K562 (cell line): ENCODE data around the gene PTOV1. TPM values are rescaled to one million over a fixed set of nuclear protein-coding genes. Genes with fewer than 3 reads are reported as not detected.

Experiments used
- ATF1 ChIP-seq, 2 experiments: fragments of 450-650 bp in 1 of 2; IDR thresholded peaks; 2 replicates each; pipeline ENCODE4 v1.6.1; 2016; ENCODE audit warnings: missing compliant biosample characterization in 1 of 2, missing genetic modification characterization in 1 of 2
- EP400 ChIP-seq: fragments of 450-650 bp; IDR thresholded peaks from 2 replicates; pipeline ENCODE4 v1.6.1; 2017; ENCODE audit warnings: antibody characterized with exemption, mild to moderate bottlenecking, moderate library complexity
- HDAC1 ChIP-seq, 2 experiments: fragments of 450-650 bp; IDR thresholded peaks; 2 replicates each; pipeline ENCODE4 v1.6.1; 2016 to 2017; ENCODE audit warnings: inconsistent platforms in 1 of 2, mild to moderate bottlenecking in 1 of 2, moderate library complexity in 1 of 2
- SMARCA4 ChIP-seq: fragments of 450-650 bp; IDR thresholded peaks from 2 replicates; pipeline ENCODE4 v1.6.1; 2016
- SPI1 ChIP-seq: IDR thresholded peaks from 2 replicates; pipeline ENCODE4 v1.6.1; 2011; ENCODE audit warnings: low read depth, low read length, control low read depth, borderline replicate concordance
- TARDBP ChIP-seq: fragments of 450-650 bp; IDR thresholded peaks from 2 replicates; pipeline ENCODE4 v1.6.1; 2016
- ZNF785 ChIP-seq: fragments of 250-450 bp; sonication (Bioruptor Pico); IDR thresholded peaks from 2 replicates; pipeline ENCODE4 v1.4.0; 2020; ENCODE audit warnings: mild to moderate bottlenecking
- polyA plus RNA-seq, 8 experiments: library from polyadenylated mRNA; depleted of rRNA in 4 of 8; stranded (reverse) in 5 of 8; unstranded in 3 of 8; fragments of >200 nt; fragmentation: Nextera tagmentation in 2 of 8; fragmentation: Illumina TruSeq in 1 of 8; extraction: Ambion mirVana in 2 of 8; extraction: Trizol in 1 of 8; gene quantifications; 2 replicates each; pipeline versions ENCODE4 v1.2.1 to v1.2.3, GENCODE V29; 2011 to 2014; ENCODE audit warnings: inconsistent platforms in 1 of 8, missing spikeins in 1 of 8
- total RNA-seq, 7 experiments: library from RNA; depleted of rRNA in 6 of 7; stranded (reverse); fragments of >200 nt in 6 of 7; fragmentation: Illumina TruSeq in 2 of 7; extraction: Trizol in 2 of 7; gene quantifications; 2 replicates each; pipeline versions ENCODE4 v1.2.1 to v1.2.3, GENCODE V29; 2011 to 2021; ENCODE audit warnings: low replicate concordance in 1 of 7
- TF ChIP-seq, protein P1 (sequence below): fragments of 450-650 bp; IDR thresholded peaks from 2 replicates; pipeline ENCODE4 v1.7.1; 2018; ENCODE audit warnings: mild to moderate bottlenecking, low read depth; ENCODE audit not compliant: partially characterized antibody
- TF ChIP-seq, protein P2 (sequence below), 2 experiments: fragments of 450-650 bp in 1 of 2; sonication (generic) in 1 of 2; formaldehyde crosslinking in 1 of 2; IDR thresholded peaks; 2 replicates each; pipeline versions ENCODE4 v1.7.1 to v1.9.0; 2016 to 2022; ENCODE audit warnings: inconsistent platforms in 1 of 2, mild to moderate bottlenecking in 1 of 2, missing genetic modification reagents in 1 of 2
- TF ChIP-seq, protein P3 (sequence below): fragments of 450-650 bp; IDR thresholded peaks from 2 replicates; pipeline ENCODE4 v1.7.0; 2016; ENCODE audit warnings: borderline replicate concordance

Gene PTOV1
- total and polyA plus RNA-seq, 9 of the 15 experiments (the other 6 are each of a cell fraction or from before 2014, with no cell fraction given) = 4.9 to 169 (median 43.5) TPM

DNA sequence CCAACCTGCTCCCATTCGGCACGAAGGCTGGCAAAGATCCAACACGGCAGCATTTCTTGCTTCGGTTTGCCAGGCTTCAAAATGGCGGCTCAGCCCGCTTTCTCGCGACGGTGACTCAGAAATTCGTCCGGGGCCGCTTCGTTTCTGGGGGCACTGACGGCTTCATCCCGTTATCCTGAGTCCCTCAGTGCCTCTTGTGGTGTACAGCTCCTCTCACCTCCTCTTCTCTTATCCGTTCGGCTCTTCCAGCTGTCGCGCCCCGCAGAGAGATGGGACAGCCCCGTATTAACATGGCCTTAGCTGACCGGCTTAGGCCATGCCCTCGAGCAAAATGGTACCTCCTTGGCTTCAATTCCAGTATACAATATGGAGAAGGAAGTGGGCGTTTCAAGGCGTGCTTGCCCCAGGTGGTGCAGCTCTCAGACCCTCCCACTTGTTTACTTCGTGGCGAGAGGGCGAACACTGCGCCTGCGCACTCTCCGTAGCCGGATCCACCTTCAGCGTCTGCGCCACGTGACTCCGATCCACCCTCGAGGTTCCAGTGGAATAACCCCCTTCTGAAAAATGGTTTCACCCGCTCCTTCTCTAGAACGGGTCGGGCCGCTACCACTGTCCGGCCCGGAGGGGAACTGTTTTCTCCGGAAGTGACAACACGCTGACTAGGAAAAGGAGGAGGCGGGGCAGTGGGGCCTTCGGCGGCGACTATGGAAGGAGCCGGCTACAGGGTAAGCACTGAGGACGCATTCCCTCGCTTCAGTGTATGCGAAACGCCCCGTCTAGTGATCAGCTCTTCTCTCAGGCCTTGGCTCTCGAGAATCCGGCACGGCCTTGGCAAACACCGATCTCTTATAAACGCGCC, 26.3 kb downstream of the PTOV1 start, which contains the start of the genes AKT1S1 and TBC1D17 (continued):
- TF ChIP-seq, protein P1, sequence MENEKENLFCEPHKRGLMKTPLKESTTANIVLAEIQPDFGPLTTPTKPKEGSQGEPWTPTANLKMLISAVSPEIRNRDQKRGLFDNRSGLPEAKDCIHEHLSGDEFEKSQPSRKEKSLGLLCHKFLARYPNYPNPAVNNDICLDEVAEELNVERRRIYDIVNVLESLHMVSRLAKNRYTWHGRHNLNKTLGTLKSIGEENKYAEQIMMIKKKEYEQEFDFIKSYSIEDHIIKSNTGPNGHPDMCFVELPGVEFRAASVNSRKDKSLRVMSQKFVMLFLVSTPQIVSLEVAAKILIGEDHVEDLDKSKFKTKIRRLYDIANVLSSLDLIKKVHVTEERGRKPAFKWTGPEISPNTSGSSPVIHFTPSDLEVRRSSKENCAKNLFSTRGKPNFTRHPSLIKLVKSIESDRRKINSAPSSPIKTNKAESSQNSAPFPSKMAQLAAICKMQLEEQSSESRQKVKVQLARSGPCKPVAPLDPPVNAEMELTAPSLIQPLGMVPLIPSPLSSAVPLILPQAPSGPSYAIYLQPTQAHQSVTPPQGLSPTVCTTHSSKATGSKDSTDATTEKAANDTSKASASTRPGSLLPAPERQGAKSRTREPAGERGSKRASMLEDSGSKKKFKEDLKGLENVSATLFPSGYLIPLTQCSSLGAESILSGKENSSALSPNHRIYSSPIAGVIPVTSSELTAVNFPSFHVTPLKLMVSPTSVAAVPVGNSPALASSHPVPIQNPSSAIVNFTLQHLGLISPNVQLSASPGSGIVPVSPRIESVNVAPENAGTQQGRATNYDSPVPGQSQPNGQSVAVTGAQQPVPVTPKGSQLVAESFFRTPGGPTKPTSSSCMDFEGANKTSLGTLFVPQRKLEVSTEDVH = peak; percentile 39
- TF ChIP-seq SPI1 (peak; percentile 79), EP400 (peak; percentile 94), TARDBP (0 out of 2 replicates have a peak, but pooled peaks have one; percentile 13), SMARCA4 (0 out of 2 replicates have a peak, but pooled peaks have one; percentile 13), ATF1 (CRISPR knock-in tag; IDR thresholded peaks at IDR 0.05) (no peak), ATF1 (tag; IDR thresholded peaks at IDR 0.05) (peak; percentile 97), HDAC1 (IDR thresholded peaks at IDR 0.05) (peak in 1 of 2 experiments; percentile 13; a peak in 1 of 4 replicates), ZNF785 (no peak)
- TF ChIP-seq, protein P2, sequence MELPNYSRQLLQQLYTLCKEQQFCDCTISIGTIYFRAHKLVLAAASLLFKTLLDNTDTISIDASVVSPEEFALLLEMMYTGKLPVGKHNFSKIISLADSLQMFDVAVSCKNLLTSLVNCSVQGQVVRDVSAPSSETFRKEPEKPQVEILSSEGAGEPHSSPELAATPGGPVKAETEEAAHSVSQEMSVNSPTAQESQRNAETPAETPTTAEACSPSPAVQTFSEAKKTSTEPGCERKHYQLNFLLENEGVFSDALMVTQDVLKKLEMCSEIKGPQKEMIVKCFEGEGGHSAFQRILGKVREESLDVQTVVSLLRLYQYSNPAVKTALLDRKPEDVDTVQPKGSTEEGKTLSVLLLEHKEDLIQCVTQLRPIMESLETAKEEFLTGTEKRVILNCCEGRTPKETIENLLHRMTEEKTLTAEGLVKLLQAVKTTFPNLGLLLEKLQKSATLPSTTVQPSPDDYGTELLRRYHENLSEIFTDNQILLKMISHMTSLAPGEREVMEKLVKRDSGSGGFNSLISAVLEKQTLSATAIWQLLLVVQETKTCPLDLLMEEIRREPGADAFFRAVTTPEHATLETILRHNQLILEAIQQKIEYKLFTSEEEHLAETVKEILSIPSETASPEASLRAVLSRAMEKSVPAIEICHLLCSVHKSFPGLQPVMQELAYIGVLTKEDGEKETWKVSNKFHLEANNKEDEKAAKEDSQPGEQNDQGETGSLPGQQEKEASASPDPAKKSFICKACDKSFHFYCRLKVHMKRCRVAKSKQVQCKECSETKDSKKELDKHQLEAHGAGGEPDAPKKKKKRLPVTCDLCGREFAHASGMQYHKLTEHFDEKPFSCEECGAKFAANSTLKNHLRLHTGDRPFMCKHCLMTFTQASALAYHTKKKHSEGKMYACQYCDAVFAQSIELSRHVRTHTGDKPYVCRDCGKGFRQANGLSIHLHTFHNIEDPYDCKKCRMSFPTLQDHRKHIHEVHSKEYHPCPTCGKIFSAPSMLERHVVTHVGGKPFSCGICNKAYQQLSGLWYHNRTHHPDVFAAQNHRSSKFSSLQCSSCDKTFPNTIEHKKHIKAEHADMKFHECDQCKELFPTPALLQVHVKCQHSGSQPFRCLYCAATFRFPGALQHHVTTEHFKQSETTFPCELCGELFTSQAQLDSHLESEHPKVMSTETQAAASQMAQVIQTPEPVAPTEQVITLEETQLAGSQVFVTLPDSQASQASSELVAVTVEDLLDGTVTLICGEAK (IDR thresholded peaks at IDR 0.05) = peak; percentile 89
- TF ChIP-seq, protein P2 (CRISPR knock-in tag; IDR thresholded peaks at IDR 0.05) = no peak
- TF ChIP-seq, protein P3, sequence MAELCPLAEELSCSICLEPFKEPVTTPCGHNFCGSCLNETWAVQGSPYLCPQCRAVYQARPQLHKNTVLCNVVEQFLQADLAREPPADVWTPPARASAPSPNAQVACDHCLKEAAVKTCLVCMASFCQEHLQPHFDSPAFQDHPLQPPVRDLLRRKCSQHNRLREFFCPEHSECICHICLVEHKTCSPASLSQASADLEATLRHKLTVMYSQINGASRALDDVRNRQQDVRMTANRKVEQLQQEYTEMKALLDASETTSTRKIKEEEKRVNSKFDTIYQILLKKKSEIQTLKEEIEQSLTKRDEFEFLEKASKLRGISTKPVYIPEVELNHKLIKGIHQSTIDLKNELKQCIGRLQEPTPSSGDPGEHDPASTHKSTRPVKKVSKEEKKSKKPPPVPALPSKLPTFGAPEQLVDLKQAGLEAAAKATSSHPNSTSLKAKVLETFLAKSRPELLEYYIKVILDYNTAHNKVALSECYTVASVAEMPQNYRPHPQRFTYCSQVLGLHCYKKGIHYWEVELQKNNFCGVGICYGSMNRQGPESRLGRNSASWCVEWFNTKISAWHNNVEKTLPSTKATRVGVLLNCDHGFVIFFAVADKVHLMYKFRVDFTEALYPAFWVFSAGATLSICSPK = no peak
